ENCODE measurements around the gene SND1.
A peak's percentile ranks its signal among the peaks of the same experiment; 100 is the strongest.

The SND1 gene

GRCh38 chr7:127948312-127948711 lies 296.3 kb downstream of the SND1 start:
- no peak for ATAC-seq
- TF ChIP-seq ISL1 (CRISPR knock-in tag; IDR thresholded peaks at IDR 0.05) (peak; percentile 49), GLIS3 (CRISPR knock-in tag; IDR thresholded peaks at IDR 0.05) (no peak)

- TF ChIP-seq OSR1 (CRISPR knock-in tag; IDR thresholded peaks at IDR 0.05) (no peak), ZNF70 (CRISPR knock-in tag; IDR thresholded peaks at IDR 0.05) (no peak), RARB (CRISPR knock-in tag; IDR thresholded peaks at IDR 0.05) (no peak), CSDC2 (CRISPR knock-in tag; IDR thresholded peaks at IDR 0.05) (no peak), TOX (CRISPR knock-in tag; IDR thresholded peaks at IDR 0.05; ENCODE audit: borderline replicate concordance) (no peak), ZFP30 (CRISPR knock-in tag; IDR thresholded peaks at IDR 0.05) (no peak), SNAI2 (CRISPR knock-in tag; IDR thresholded peaks at IDR 0.05) (no peak), TSHZ2 (CRISPR knock-in tag; IDR thresholded peaks at IDR 0.05) (no peak), TCF4 (CRISPR knock-in tag; IDR thresholded peaks at IDR 0.05; ENCODE audit: borderline replicate concordance) (no peak), PPARA (CRISPR knock-in tag; IDR thresholded peaks at IDR 0.05; ENCODE audit: borderline replicate concordance) (no peak), ISL1 (CRISPR knock-in tag; IDR thresholded peaks at IDR 0.05) (no peak), POU6F1 (CRISPR knock-in tag; IDR thresholded peaks at IDR 0.05; ENCODE audit: borderline replicate concordance, low read depth) (no peak), ZC3H10 (CRISPR knock-in tag; IDR thresholded peaks at IDR 0.05) (no peak), CREB5 (CRISPR knock-in tag; IDR thresholded peaks at IDR 0.05; ENCODE audit: low read depth) (no peak), ZFP3 (CRISPR knock-in tag; IDR thresholded peaks at IDR 0.05) (no peak), ZNF8 (CRISPR knock-in tag; IDR thresholded peaks at IDR 0.05) (no peak), ZNF565 (CRISPR knock-in tag; conservative IDR thresholded peaks at IDR 0.05; ENCODE audit: low read depth) (no peak), GLIS3 (CRISPR knock-in tag; IDR thresholded peaks at IDR 0.05) (no peak), BACH2 (CRISPR knock-in tag; IDR thresholded peaks at IDR 0.05; ENCODE audit: borderline replicate concordance) (no peak)
- ATAC-seq: no peak
Observed at GRCh38 chr7:127948930-127949329, 296.9 kb downstream of the SND1 start.

GRCh38 chr7:127949769-127950222 lies 297.8 kb downstream of the SND1 start:
- no peak for ATAC-seq
- TF ChIP-seq ARNTL (CRISPR knock-in tag; IDR thresholded peaks at IDR 0.05; ENCODE audit: borderline replicate concordance, low read depth) (no peak), CSDC2 (CRISPR knock-in tag; IDR thresholded peaks at IDR 0.05) (no peak), TOX (CRISPR knock-in tag; IDR thresholded peaks at IDR 0.05; ENCODE audit: borderline replicate concordance) (no peak), ESRRG (CRISPR knock-in tag; IDR thresholded peaks at IDR 0.05) (no peak), CSRNP3 (CRISPR knock-in tag; IDR thresholded peaks at IDR 0.05) (no peak), GLIS3 (CRISPR knock-in tag; IDR thresholded peaks at IDR 0.05) (no peak), POU6F1 (CRISPR knock-in tag; IDR thresholded peaks at IDR 0.05; ENCODE audit: borderline replicate concordance, low read depth) (no peak), ZC3H10 (CRISPR knock-in tag; IDR thresholded peaks at IDR 0.05) (no peak), BACH2 (CRISPR knock-in tag; IDR thresholded peaks at IDR 0.05; ENCODE audit: borderline replicate concordance) (no peak)
